Measurements from ENCODE around the gene TBX5.

Gene TBX5

GRCh38 chr12:114404926-114405518, 922 bp downstream of the TBX5 start:
- no peak for DNase-seq

GRCh38 chr12:114404083-114404925, 1.6 kb downstream of the TBX5 start:
- no peak for DNase-seq

GRCh38 chr12:114403690-114404066, 2.3 kb downstream of the TBX5 start:
- DNase-seq = no peak

GRCh38 chr12:114403011-114403689, 2.8 kb downstream of the TBX5 start:
- no peak for DNase-seq

GRCh38 chr12:114402084-114402717, 3.7 kb downstream of the TBX5 start:
- DNase-seq = no peak

GRCh38 chr12:114401328-114402083, 4.4 kb downstream of the TBX5 start:
- no peak for DNase-seq

GRCh38 chr12:114400925-114401324, 5.0 kb downstream of the TBX5 start:
- no peak for DNase-seq

- no peak for DNase-seq
These were observed 5.6 kb downstream of the TBX5 start for GRCh38 chr12:114400361-114400811.

- no peak for DNase-seq
These were observed 6.2 kb downstream of the TBX5 start for GRCh38 chr12:114399664-114400211.

GRCh38 chr12:114397978-114398881, 7.7 kb downstream of the TBX5 start:
- no peak for DNase-seq

GRCh38 chr12:114396869-114397719, 8.8 kb downstream of the TBX5 start:
- no peak for DNase-seq

- DNase-seq = no peak
These were observed 9.6 kb downstream of the TBX5 start for GRCh38 chr12:114396153-114396868.

GRCh38 chr12:114395755-114396152, 10.2 kb downstream of the TBX5 start:
- DNase-seq = no peak

- DNase-seq = no peak
These were observed 10.7 kb downstream of the TBX5 start for GRCh38 chr12:114395233-114395632.

GRCh38 chr12:114393569-114393968, 12.4 kb downstream of the TBX5 start:
- no peak for DNase-seq

GRCh38 chr12:114392909-114393308, 13.0 kb downstream of the TBX5 start:
- no peak for DNase-seq

- DNase-seq = no peak
These were observed 14.9 kb downstream of the TBX5 start for GRCh38 chr12:114391088-114391487.

- no peak for DNase-seq
These were observed 21.2 kb downstream of the TBX5 start for GRCh38 chr12:114384739-114385138.

GRCh38 chr12:114381177-114381576, 24.8 kb downstream of the TBX5 start:
- DNase-seq = no peak

Measured in activated gamma-delta T cell (primary cell).